T follicular helper cell (primary cell): ENCODE data around the gene MMP2.

Experiments used
- DNase-seq: peaks from one replicate; pipeline ENCODE4 v3.0.0-alpha.2; 2020; ENCODE audit warnings: low read depth

MMP2 gene

GRCh38 chr16:55494994-55495421 is 16.0 kb downstream of the MMP2 start:
- no peak for DNase-seq

- DNase-seq = no peak
Measured at GRCh38 chr16:55495616-55496289, 16.8 kb downstream of the MMP2 start.

- DNase-seq = no peak
Measured at GRCh38 chr16:55496509-55497145, 17.6 kb downstream of the MMP2 start.

- no peak for DNase-seq
Measured at GRCh38 chr16:55497558-55497957, 18.6 kb downstream of the MMP2 start.

GRCh38 chr16:55498101-55498500 is 19.1 kb downstream of the MMP2 start:
- no peak for DNase-seq

- no peak for DNase-seq
Measured at GRCh38 chr16:55499281-55499680, 20.3 kb downstream of the MMP2 start.

GRCh38 chr16:55499951-55500529 is 21.0 kb downstream of the MMP2 start:
- DNase-seq = no peak

- DNase-seq = no peak
Measured at GRCh38 chr16:55500530-55501011, 21.6 kb downstream of the MMP2 start.

GRCh38 chr16:55501549-55502322 is 22.7 kb downstream of the MMP2 start:
- no peak for DNase-seq

- no peak for DNase-seq
Measured at GRCh38 chr16:55502801-55503366, 23.9 kb downstream of the MMP2 start.

GRCh38 chr16:55503726-55504550 is 24.9 kb downstream of the MMP2 start:
- no peak for DNase-seq

GRCh38 chr16:55505333-55506015 is 26.5 kb downstream of the MMP2 start:
- no peak for DNase-seq

GRCh38 chr16:55506083-55506482 is 27.1 kb downstream of the MMP2 start:
- no peak for DNase-seq

- no peak for DNase-seq
Measured at GRCh38 chr16:55506708-55507107, 27.7 kb downstream of the MMP2 start.

GRCh38 chr16:55508271-55508921 is 29.4 kb downstream of the MMP2 start:
- no peak for DNase-seq

- no peak for DNase-seq
Measured at GRCh38 chr16:55508941-55509931, 30.2 kb downstream of the MMP2 start, which contains the start of gene LPCAT2. TSS of gene LPCAT2 (plus strand) at chr16:55509072. CDS start at chr16:55509182, 110 bp downstream.

- DNase-seq = no peak
Measured at GRCh38 chr16:55510185-55510805, 31.3 kb downstream of the MMP2 start.

- no peak for DNase-seq
Measured at GRCh38 chr16:55512941-55513340, 33.9 kb downstream of the MMP2 start.
